ENCODE data around the gene NFS1.
A peak's percentile ranks its signal among the peaks of the same experiment; 100 is the strongest.
"Not testable (repeated sequence)": the region's sequence is repeated elsewhere in the genome, so short reads cannot be mapped to it uniquely, and the experiment has no call there.

The NFS1 gene

DNA sequence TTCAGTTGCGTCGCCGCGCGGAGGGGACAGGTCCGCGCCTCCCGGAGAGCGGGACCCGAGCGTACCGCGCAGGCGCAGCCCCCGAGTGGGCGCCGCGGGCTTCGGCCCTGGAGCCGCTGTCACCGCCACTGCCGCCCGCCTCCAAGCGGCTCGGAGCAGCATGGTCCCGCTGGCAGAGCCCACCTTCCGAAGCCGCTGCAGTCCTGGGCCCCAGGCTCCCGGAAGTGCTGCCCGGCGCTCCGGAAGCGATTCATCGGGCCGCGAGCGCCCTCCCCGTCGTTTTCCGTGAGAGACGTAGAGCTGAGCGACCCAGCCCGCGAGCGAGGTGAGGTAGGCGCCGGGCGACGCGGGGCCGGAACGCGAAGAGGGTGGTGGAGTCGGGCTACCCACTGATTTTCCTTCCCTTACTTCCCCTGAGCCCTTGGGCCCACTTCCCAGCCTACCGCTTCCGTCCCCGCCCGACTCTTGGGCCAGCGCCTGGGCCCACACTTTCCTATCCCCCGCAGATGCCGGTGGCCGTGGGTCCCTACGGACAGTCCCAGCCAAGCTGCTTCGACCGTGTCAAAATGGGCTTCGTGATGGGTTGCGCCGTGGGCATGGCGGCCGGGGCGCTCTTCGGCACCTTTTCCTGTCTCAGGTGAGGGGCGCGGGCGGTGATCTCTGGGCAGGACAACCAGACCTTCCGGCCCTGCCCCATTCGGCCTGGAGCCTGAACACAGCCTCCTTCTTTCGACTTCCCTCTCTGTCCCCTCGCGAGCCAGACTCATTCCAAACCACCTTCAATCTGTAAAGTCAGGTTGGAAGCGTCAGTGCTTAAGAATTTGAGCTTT lies at the start of gene NFS1, which contains the start of gene ROMO1:
Gene NFS1, minus strand, starts transcription at position 226 of the 830 bp plus-strand sequence. Its CDS starts 64 bp downstream, at position 162.
Gene ROMO1, plus strand, starts transcription at position 279 of the 830 bp plus-strand sequence. Its CDS starts 228 bp downstream, at position 507.
- DNase-seq = peak; percentile 91

GRCh38 chr20:35744492-35744841 lies 45.3 kb upstream of the NFS1 start:
- DNase-seq = not testable (repeated sequence)

- DNase-seq = peak; percentile 55
Measured at GRCh38 chr20:35743693-35744491, 44.7 kb upstream of the NFS1 start.

DNA sequence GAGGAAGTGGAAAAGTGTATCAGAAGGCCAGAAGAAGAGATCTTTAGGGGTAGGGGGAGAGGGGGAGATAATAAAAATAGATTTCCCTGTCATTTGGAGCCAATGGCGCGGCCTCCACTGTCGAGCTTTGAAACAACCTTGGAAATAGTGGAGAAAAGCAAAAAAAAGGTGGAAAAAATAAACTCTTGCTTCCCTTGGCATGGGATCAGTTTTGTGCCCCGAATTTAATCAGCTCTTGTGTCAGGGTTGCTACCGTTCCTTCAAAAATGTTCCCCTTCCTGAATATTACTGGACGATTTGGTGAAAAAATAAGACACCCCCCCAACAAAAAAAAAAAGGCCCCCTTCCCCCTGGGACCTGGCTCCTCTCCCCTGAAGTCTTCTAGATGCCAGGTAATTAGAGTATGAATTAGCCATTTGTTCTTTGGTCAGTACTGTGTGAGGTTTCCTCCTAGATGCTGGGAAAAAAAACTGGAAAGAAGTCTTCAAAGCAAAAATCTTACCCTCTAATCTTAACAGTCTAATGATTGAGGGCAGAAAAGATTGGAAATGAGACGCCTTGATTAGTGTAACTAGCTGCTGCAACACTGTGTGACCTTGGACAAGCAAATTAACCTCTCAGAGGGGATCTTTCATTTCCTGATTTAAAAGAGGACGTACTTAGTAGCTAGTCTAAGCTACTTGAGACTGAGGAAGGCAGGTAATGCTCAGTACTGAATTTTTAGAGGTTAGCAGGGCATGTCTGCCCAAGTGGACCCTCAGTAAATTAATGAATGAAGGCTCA lies 43.8 kb upstream of the NFS1 start:
- peak; percentile 61 for DNase-seq

- DNase-seq = peak; percentile 100
Measured at GRCh38 chr20:35741892-35742740, 43.0 kb upstream of the NFS1 start, which contains the start of gene RBM39. Gene RBM39 (minus strand): TSS chr20:35742260. CDS start chr20:35740874, 1,386 bp downstream.

GRCh38 chr20:35739294-35740163 lies 40.4 kb upstream of the NFS1 start:
- peak; percentile 55 for DNase-seq

DNA sequence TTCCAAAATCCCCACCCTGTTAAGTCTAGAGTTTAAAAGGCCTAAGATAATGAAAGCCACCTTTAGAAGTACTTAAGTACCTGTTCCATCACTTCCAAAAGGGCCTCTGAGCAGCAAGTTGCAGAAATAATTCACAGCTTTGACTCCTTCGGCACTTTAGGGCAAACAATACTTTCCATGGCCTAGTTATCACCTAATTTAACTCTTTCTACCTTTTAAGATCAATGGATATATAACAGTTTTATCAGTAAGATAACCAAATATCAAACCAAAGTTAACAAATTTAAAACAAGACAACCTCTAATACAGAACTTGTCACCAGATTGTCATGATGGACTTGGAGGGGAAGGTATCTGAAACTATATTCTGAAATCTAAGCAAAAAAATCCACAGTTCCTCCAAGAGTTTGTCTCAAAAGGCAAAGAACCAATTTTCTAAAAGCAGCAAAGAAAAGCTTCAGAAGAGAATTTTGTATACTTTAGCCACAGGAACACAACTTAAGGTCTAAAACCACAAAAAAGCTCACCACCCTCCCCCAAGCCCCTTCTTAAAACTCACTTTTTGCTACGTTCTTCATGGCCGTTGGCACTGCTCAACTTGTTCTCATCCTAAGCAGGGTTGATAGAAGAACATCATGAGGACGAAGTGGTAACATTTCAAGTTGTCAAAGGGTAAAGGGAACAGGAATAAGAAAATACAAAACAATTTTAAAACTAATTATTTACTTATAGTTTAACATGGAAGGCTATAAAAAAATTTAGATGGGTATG lies 39.4 kb upstream of the NFS1 start:
- DNase-seq = no peak

DNA sequence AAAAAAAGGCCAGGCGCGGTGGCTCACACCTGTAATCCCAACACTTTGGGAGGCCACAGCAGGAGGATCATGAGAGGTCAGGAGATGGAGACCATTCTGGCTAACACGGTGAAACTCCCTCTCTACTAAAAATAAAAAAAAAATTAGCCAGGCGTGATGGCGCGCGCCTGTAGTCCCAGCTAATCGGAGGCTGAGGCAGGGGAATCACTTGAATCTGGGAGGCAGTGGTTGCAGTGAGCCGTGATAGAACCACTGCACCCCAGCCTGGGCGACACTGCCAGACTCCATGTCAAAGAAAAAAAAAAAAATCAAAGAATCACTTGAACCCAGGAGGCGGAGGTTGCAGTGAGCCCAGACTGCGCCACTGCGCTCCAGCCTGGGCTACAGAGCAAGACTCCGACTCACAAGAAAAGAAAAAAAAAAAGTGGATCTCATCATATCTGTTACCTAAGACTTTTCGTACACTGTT lies 38.7 kb upstream of the NFS1 start:
- DNase-seq = no peak

DNA sequence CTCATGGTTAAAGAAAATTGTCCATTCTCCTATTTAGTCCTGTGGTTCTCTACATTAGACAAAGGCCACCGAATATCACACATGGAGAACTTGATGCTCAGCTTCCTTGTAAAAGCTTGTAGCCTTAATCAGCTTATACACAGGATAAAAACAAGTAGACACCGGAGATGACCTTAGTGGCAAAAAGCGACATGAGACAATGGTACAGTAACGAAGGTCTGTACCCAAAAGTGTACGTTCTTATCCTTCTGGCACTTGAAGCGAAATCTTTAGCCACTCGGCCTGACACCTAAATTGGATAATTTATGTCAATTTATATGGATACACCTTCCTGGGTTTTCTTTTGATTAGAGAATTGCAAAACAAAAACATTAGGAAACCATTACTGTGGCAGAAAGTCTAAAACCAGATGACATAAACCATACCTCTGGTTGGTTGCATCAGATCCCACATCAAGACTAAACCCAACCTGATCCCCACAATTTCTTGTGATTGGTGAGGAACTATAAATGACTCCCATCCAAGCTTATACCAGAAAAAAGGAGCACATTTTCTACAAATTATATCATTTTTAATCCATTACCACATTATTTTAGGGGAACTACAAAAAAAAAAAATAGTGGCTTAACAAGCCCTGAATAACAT lies 36.8 kb upstream of the NFS1 start:
- no peak for DNase-seq

DNA sequence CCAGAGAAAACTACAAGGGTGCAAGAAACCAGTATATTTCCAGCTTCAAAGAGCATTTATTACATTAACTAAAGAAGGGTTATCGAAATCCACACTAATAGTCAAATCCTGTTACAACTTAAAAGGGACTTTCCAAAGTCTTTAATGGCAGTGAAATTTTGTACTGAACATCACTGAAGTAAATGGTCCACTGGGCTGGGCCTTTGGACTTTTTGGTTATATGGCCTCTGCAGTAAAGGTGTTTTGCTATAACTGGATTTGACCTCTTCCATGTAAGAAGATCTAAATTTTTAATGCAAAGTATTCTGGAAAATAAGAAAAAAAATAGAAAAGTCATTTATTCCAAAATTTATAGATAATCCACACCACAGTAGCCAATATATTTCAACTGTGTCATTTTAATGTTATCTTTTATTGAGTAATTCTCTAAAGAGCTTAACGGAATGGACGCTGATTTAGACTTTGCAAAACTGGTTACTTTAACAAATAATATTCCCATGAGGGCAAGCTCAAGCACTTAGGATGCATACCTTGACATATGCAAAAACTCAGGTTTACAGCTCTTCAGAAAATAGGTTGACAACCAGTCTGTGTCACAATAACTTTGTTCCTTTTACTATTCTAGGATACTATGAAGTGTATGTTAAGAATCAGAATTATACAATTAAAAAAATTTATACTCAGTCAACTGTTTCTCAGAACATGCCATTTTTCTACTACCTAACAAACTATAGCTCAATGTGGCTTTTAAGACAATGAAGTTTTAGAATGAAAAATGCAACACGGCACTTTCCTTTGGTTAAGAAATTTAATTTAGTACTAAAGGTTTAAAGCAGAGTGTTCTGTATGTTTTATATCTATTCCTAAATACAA lies 35.9 kb upstream of the NFS1 start:
- DNase-seq = no peak

DNA sequence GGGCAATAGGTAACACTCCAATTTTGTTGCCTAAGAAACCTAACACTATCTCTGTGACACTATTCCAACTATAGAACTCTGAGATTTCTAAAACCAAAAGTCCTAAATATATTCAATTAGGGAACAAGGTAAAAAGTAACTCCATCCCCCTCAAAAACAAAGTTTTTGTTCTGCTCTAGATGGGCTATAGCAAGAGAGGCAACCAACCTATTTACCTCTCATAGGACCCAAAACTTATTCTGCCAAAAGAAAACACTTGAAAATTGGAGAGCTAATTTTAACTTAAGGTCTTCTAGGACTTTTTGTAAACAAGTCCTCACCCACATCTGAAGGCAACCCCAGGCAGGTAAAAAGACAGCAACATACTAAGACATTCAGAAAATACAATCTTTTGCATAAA lies 35.2 kb upstream of the NFS1 start:
- DNase-seq = no peak

DNA sequence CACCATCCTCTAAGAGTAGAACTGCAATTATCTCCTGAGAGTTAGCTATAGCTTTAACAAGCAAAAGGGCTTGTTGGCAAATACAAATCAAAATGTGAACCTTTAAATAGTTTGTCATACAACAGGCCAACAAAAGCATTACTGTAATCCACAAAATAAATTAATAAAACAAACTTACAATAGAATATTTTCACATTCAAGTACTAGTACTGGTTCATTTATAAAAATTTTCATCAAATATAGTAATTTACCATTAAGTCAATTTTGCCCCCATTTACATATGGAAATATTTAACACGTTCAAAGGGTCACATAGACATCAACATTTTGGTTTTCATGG lies 33.5 kb upstream of the NFS1 start:
- no peak for DNase-seq

- no peak for DNase-seq
Measured at GRCh38 chr20:35731862-35732643, 32.9 kb upstream of the NFS1 start.

GRCh38 chr20:35731469-35731788 lies 32.3 kb upstream of the NFS1 start:
- no peak for DNase-seq

GRCh38 chr20:35730583-35731468 lies 31.7 kb upstream of the NFS1 start:
- no peak for DNase-seq

DNA sequence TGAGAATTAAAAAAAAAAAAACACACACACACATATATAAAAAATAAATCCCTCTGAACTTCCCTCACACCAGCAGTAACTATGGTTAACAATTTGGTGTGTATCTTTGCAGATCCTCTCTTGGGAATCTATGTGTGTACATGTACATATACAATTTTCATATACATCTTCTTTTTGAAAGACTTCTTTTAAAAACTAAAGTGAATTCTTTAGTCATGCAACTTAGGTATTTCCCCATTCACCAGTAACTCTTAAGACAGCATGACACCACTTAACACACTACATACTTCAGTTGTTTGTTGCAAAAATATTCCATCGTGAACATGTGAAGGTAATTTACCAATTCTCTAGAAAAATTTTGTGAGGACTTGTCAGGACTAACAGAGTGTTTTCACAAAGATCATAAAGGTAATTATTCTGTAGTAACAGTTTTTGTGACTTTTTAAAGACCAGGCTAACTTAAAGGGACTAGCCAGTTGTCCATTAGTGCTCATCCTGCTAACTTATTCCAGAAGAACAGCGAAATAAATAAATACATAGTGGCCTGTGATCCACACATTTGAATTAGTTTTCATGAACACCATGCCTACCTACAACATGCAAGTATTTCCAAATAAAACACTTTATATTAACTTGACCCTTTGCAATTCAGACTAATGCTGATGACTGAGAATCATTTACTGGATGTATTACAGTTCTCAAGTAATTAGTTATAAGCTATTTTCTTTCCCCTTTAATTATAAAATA lies 30.9 kb upstream of the NFS1 start:
- DNase-seq = no peak

All from activated CD4-positive, alpha-beta T cell treated with anti-CD3 and anti-CD28 coated beads, Interleukin-2, Interleukin-6, amounts not matched to agents 100 ng/mL and 50 ng/mL, durations not matched to agents 16 hours and 8 hours (primary cell).